GM18873 (cell line): Measurements from ENCODE around the gene PALLD.
"Not testable (repeated sequence)": the region's sequence is repeated elsewhere in the genome, so short reads cannot be mapped to it uniquely, and the experiment has no call there.

Experiments used
- ATAC-seq: cut with Tn5 transposase; IDR thresholded peaks from one replicate; pipeline ENCODE4 v1.9.1; 2021; ENCODE audit warnings: mild to moderate bottlenecking, moderate library complexity, moderate number of reproducible peaks; ENCODE audit not compliant: unreplicated experiment, low FRiP score

Gene PALLD

DNA sequence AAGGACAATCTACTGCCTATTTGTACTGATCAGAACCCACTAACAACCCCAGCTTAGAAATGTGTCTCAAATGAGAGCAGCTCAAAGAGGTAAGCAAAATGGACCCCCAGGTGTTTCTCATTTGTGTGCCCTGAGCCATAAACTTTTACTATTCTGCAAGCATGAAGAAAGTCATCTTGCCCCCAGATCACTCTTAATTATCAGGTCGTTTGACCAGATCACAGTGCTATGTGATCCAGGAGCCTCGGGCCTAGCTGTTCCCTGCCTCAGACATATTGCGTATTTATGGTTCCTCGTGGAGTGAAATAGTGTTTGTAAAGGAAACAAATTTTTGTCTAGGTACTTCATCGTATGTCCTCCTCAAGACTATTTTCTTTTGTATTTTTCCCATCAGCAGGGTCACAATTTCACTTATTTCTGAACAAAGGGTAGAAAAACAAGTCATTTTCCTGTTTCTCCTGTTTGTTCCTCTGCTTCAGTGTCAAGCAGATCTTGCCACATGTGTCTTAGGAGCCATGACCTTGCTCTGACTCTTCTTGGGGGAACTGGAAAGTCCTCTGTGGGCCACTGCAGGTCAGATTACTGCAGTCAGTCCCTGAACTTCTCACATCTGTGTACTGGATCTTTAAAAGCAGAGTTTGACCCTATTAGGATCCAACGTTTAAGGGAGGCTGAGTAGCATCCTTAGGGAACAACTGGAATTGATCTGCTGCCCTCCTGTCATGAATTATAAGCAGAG, 194.9 kb downstream of the PALLD start:
- no peak for ATAC-seq

DNA sequence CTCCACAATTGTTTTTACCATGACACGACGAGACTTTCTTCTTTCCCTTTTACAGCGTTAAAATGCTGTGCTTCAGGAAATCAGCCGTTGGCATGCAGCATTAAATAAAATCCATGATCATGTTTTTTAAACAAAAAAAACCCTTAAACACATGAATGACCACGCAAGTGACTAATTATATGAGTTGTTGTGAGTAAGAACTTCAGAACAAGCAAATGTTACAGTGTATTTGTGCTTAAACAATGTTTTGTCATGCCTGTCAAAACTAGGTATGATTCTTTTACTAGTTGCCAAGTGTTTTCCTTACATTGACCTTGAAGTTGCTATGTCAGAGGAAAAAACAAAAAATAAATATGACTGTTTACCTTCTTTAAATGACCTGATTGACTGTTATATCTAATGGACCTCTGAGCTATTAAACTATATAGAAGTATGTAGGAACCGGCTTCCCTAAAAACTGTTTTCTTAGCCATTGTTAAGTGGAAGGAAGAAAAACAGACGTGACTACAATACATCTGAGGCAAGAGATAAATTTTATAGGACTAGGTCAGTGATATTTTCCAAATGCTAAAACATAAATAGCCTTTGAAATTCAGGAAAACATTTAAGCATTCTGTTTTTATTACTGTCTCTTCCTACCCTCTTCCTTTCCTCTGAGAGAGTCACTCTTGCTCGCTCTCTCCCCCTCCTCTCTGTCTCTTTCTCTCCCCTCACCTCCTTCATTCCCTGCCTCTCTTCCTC, 197.1 kb downstream of the PALLD start:
- no peak for ATAC-seq

DNA sequence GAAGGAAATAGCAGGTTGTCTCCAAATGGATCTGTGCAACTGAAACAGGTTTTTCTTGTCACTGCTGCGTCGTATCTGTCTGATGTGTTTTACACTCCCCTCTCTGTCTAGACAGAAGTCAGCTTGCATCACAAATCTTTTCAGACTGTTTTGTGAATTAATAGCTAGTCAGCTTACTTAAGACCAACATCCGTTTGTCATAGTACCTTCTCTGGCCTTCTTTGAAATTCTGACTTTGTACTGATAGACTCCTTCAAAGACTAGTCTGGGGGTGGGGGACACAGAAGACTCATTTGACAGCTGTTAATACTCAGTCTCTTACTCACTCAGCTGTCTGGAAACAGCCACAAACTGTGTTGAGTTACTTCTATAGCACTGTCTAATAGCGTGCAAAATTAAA, 197.8 kb downstream of the PALLD start:
- no peak for ATAC-seq

DNA sequence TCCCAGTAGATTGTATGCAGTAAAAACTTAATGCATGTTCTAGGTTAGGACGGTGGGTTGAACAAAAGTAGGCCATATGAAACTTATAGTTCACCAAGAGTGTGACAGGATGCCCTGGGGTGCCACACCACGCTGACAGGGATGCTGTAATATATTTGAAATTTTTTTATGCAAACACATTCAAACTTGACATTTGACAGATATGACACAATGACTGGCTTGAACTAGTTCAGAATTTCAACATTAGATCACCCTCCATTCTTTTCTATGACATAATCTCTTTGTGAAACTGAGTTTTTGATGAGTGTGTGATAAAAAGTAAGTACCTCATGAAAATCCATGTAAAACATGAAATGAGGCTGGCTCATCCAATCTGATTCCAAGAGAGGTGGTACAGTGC, 198.4 kb downstream of the PALLD start:
- ATAC-seq, result no peak

DNA sequence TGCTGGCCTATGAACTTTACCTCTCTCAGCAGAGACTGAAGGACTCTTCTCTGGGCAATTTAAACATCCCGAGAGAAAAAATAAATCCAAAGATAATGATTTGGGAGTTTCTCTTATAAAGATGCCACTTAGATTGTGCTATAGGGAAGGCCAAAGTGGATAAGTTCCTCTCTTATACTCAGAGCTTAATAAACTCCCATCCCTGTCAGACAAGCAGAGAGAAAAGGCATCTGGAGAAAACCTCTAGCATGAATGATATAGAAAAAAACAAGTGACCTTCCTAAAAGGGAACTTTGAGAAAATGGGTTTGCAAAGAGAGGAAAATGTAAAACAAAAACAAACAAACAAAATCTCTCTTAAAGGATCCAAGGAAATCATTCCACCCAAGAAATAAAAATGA, 199.4 kb downstream of the PALLD start:
- no peak for ATAC-seq

DNA sequence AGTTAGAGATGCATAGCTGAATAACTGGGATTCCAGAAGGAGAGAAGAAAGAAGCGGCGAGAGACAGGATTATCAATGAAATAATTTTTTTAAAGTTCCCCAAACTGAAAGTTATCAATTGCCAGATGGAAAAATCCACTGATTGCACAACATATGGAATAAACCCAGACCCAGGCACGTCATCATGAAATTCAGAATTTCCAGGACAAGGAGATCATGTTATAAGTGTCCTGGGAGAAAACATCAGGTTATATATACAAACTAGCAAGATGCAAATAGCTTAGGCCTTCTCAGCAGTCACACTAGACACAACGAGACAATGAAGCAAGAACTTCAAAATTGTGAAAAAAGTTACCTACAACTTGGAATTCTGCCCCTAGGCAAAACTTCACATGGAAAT, 200.0 kb downstream of the PALLD start:
- no peak for ATAC-seq

DNA sequence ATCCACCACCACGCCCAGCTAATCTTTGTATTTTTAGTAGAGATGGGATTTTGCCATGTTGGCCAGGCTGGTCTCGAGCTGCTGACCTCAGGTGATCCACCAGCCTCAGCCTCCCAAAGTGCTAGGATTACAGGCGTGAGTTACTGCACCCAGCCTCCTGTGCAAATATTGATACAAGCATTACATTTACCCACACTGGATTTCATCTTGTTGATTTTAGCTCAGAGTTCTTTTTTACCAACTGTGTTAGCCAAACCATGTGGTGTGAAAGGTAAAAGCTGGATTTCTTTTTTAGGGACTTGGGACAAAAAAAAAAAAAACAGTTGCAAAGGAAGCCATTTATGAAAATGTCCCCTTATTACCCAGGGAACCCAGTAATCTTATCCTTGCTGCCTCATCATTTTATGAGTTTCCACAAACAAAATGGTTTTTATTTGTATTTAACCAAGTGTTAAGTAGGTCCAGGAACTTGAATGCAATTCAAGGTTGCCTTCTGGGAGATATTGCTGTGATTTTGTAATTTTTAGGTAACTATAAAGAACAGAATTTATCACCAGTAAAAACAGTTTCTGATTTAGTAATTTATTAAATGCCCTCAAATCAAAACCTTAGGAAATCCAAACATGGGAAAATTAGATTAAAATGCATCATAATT, 202.5 kb downstream of the PALLD start:
- ATAC-seq, result no peak

DNA sequence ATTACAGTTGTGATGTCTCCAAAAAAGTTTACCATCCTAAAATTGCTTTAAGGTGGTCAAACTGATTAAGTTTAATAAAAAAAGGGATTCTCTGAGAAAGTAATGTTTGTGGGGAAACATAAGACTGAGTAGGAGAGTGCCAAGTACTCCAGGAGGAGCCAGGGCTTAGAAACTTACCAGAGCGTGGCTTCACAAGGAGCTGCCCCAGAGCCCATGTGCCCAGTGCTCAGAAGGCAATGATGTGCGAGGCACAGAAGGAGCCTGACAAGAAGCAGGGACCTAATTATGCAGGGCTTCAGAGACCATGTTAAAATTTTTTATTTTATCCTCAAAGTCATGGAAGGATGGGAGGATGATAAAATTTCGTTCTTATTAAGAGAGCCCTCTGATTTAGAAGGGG, 204.2 kb downstream of the PALLD start:
- no peak for ATAC-seq

DNA sequence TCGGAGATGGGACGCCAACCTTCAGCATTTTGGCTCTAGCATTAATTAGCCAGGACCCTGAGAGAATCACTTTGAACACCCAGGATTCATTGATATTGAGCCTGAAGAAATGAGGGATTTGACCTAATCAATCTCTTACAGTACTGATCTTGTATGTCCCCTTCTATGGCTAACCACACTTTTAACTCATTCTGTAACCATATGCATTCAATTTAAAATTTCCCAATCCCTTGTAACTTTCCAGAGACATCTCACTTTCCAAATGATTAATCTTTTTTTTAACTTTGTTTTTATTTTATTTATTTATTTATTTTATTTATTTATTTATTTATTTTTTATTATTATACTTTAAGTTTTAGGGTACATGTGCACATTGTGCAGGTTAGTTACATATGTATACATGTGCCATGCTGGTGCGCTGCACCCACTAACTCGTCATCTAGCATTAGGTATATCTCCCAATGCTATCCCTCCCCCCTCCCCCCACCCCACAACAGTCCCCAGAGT, 205.8 kb downstream of the PALLD start:
- ATAC-seq, result not testable (repeated sequence)

DNA sequence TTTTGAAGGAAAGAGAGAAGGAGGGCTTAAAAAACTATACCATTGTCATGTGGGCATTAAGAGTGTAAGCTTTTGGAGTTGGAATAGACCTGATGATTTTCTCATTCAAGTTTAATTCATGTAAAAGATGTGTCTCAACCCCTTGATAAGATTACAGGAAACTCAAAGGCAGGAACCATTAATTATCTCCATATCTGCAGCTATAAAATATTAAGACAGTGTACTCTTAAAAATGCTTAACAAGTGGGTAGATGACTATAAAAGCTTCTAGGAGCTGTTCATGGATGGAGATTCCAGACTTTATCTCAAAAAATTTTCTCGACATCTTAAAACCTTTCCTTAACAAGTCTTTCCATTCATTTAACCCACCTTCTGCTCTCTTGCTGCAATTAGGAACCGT, 208.3 kb downstream of the PALLD start:
- ATAC-seq, result no peak

DNA sequence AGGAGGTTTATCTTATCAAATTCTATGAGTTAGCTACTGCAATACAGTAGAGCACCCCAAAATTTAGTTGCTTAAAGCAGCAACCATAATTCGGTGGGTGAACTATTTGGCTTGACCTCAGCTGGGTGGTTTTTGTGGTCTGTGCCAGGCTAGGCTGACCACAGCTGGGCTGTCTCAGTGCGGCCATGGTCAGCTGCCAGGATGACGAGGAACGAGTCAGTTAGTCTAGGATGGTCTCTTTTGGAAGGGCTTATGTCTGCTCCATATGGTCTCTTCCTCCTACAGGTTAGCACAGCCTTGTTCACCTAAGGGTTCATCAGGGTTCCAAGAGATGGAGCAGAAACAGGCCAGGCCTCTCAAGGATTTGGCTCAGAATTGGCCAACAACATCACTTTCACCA, 210.4 kb downstream of the PALLD start:
- ATAC-seq, result no peak

DNA sequence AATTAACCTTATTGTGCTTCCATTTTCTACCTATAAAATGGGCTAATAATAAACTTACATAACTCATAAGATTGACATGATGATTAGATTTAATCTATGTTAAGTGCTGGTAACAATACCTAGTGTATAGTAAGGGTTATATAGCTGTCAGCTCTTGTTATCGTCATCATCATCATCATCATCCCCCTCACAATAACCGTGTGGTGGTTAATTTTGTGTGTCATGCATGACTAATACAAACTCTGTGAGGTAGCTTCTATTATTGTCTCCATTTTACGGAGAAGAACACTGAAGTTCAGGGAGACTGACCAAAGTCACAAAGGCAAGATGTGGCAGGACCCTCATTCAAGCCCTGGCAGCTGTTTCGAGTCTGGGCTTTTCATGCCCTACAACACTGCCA, 211.3 kb downstream of the PALLD start:
- ATAC-seq, result no peak

DNA sequence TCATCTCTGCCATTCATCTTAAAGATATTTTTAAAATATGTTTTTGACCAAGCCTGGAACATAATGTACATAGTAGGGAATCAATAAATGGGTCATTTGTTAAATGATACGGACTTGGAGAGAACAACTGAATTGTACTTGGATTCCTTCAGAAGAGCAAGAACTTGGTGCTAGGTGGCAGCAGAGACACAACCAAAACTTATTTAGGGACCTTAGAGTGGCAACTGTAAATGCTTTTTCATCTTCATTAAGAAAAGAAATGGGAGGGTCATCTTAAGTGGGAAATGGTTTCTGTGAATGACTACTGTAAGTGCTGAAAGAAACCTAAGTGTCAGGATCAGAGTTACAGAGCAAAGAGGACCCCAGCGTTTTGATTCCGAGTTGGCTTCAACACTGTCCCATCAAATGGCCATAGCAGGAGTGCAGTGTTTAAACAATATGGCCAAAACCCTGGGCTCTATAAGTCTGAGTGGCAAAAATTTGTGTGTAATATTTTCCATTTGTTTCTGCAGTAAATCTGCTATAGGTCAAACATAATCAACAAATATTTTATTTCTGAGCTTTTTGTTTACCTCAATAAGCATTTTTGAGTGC, 213.6 kb downstream of the PALLD start:
- ATAC-seq, result no peak

DNA sequence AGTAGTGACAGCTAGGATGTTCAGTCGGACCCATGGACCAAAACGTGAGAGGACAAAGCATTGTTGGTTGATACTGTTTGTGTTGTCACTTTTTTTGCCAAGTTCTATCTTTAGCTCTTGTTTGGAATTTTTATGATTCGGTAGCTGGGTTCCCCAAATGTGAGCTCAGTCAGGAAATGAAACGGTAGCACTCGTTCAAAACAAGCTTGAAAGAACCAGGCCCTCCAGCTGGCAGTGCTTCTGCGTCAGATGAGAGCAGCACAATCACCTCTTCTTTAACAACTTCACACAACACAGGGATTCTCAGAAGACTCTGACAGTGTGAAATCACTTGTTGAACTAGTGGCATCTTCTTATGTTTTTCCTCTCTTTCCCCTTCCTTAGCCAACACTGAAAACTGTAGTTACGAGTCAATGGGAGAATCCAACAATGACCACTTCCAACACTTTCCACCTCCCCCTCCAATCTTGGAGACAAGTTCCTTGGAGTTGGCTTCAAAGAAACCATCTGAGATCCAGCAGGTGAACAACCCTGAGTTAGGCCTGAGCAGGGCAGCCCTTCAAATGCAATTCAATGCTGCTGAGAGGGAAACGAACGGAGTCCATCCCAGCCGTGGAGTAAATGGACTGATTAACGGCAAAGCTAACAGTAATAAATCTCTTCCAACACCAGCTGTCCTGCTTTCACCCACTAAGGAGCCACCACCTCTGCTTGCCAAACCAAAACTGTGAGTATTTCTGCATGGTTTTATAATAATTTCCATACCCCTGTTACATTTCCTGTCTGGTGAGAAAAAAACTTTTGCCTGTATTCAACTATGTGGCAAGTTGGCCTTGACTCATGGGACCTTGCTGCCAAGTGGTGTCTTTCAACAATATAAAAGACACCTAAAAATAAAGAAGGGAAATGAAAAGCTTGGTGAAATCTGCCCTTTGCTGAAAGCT, 214.6 kb downstream of the PALLD start:
- ATAC-seq, result no peak

DNA sequence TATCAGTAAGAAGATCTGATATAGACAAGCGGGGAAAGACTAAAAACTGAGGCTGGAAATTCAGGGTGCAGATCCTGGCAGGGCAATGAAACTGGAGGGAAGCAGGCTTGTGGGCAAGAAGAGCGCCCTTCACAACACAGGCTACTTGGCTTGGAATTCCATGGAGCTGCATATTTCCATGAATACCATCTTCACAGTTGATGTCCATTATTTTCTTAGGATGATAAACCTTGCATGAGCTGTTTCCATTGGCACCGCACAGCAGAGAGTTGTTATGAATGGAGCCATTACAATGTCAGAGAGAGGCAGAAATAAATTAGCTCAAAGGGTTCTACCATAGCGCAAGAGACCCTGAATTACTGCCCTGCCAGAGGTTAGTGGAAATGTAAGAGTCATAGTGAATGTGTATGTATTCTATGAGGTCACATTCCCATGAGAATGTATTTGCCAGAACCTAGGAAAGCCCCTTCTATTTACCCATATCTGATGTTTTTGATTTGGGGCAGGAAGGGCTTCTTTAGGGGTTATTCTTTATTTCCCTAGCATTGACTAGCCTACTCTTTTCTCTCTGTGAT, 215.6 kb downstream of the PALLD start:
- no peak for ATAC-seq

DNA sequence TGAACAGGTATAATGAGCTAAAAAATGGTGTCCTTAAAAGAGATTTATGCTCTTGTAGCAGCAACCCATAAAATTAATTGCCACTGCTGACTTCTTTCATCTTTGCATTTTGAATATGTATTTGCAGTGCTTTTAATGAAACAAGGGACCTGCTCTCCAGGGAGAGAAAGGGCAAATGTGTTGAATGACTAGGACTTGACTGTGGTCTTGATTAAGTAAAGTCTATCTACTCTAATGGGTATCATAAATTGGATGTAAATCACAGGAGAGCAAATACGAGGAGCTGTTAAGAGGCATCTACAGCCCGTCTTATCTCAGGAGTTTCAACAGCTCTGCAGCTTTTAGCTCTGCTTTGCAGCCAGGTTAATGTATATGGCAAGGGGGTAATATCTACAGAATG, 216.4 kb downstream of the PALLD start:
- no peak for ATAC-seq

DNA sequence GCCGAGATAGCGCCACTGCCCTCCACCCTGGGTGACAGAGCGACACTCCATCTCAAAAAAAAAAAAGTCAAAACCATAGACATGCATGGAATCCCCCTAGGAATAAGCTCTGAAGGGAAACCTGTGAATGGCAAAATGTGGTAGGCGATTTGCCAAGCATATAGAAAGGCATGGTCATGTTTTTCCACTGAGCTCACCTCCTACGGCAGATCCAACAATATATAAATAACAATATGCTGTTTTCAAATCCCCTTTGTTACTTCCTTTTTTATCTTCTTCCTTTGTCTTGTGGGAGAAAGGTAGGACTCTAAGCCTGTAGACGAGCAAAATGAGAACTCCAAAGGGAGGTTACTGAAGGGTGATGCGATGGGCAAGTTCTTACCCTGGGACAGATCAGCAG, 219.0 kb downstream of the PALLD start:
- no peak for ATAC-seq

DNA sequence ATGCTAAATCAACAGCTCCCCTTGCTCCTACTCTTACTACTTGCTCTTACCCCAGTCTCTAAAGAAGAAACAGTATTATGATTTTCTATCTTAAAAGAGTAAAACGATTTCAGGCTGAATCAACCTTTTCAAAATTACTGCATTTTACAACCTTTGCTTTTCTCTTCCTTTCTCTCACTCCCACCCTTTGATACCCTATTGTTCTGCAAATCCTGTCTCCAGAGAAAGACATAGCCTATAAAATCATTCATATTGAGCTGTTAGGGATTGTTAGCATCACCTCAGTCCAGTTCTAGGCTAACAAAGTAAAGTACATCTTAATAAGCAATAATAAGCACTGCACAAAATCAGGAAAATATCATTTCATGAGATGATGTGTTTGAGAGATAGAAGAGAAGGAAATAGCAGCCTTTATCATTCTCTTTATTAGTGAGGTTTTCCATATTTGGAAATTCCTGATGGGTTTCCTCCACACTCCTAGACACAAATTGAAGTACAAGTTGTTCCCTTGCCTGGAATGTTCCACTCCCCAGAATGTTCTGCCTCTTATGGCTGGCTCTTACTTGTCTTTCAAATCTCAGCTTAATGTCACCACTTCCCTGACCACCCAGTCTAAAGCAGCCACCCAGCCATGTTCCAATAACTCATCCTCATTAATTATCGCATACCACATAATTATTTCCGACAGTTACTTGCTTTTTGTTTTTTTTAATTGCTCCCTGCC, 219.7 kb downstream of the PALLD start:
- no peak for ATAC-seq

DNA sequence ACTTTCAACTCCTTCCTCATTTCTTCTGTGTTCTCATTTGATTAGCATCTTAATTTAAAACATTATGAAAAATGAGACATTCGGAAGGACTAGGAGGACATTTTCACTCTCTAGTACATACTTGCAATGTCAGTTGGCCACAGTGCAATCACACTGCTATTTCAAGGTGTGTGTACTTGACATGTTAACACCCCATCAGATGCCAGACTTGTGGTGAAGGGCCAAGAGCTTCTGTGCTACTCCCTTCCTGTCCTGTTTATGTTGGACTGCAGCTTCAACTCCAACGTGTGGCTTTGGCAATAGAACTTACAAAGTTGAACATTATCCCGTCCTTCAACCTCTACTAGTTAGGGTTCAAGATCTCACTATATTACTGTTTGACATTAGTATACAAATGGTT, 221.0 kb downstream of the PALLD start:
- no peak for ATAC-seq
